RWPE2 (cell line): ENCODE measurements around the gene ANKRD31.

Source experiments
- ATAC-seq: fragments of 200-7000 bp; cut with Tn5 transposase; 3 replicates; pipeline ENCODE4 v1.9.1; 2021; ENCODE audit warnings: low read depth
- DNase-seq: peaks from one replicate; pipeline ENCODE4 v3.0.0-alpha.2; 2020; ENCODE audit warnings: low spot score
- H3K27ac ChIP-seq: fragments of 450-650 bp; 2 replicates; pipeline ENCODE4 v1.5.1; 2017; ENCODE audit warnings: mild to moderate bottlenecking; ENCODE audit not compliant: poor library complexity, severe bottlenecking
- H3K27me3 ChIP-seq: fragments of 250-450 bp; sonication (Bioruptor Pico); 2 replicates; pipeline ENCODE4 v1.5.1; 2021; ENCODE audit warnings: mild to moderate bottlenecking, moderate library complexity; ENCODE audit not compliant: insufficient read depth, poor library complexity, severe bottlenecking
- H3K36me3 ChIP-seq: fragments of 250-450 bp; sonication (Bioruptor Pico); 2 replicates; pipeline ENCODE4 v1.5.1; 2020; ENCODE audit warnings: low read depth, mild to moderate bottlenecking, moderate library complexity
- H3K4me1 ChIP-seq: fragments of 250-450 bp; sonication (Bioruptor Pico); 2 replicates; pipeline ENCODE4 v1.5.1; 2021; ENCODE audit warnings: mild to moderate bottlenecking, moderate library complexity; ENCODE audit not compliant: insufficient read depth, poor library complexity, severe bottlenecking
- H3K4me3 ChIP-seq: fragments of 250-450 bp; sonication (Bioruptor Pico); 2 replicates; pipeline ENCODE4 v1.5.1; 2021; ENCODE audit warnings: mild to moderate bottlenecking, moderate library complexity; ENCODE audit not compliant: severe bottlenecking
- H3K9me3 ChIP-seq: fragments of 250-450 bp; sonication (Bioruptor Pico); 2 replicates; pipeline ENCODE4 v1.5.1; 2021; ENCODE audit warnings: mild to moderate bottlenecking, moderate library complexity; ENCODE audit not compliant: severe bottlenecking
- TF ChIP-seq, protein P1 (sequence below): fragments of 450-650 bp; IDR thresholded peaks from one replicate; pipeline ENCODE4 v1.5.1; 2017; ENCODE audit warnings: mild to moderate bottlenecking, moderate library complexity; ENCODE audit not compliant: poor library complexity, severe bottlenecking

ANKRD31 gene

DNA sequence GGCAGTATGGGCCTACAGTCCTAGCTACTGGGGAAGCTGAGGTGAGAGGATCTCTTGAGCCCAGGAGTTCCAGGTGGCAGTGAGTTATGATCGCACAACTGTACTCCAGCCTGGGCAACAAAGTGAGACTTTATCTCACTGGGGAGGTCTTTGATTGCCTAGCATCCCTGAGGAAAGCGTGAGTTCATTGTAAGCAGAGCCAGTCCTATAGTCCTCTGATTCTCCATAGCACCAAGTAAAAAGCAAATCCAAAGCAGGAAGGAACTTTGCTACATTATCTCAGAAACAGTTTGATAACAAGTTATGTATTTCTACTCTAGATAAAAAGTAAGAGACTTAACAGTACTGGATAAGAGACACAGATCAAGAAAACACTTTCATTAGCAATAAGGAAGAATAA, 37.6 kb downstream of the ANKRD31 start:
- DNase-seq: no peak
- Histone ChIP-seq H3K27ac (no peak overlapping the region), H3K4me3 (no peak overlapping the region), H3K9me3 (no peaks in the 10 kb centered on the region), H3K4me1 (peaks cover 10% of the 10 kb centered on the region), H3K27me3 (no peaks in the 10 kb centered on the region), H3K36me3 (no peaks in the 10 kb centered on the region)
- no peak for ATAC-seq
- TF ChIP-seq, protein P1, sequence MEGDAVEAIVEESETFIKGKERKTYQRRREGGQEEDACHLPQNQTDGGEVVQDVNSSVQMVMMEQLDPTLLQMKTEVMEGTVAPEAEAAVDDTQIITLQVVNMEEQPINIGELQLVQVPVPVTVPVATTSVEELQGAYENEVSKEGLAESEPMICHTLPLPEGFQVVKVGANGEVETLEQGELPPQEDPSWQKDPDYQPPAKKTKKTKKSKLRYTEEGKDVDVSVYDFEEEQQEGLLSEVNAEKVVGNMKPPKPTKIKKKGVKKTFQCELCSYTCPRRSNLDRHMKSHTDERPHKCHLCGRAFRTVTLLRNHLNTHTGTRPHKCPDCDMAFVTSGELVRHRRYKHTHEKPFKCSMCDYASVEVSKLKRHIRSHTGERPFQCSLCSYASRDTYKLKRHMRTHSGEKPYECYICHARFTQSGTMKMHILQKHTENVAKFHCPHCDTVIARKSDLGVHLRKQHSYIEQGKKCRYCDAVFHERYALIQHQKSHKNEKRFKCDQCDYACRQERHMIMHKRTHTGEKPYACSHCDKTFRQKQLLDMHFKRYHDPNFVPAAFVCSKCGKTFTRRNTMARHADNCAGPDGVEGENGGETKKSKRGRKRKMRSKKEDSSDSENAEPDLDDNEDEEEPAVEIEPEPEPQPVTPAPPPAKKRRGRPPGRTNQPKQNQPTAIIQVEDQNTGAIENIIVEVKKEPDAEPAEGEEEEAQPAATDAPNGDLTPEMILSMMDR: no peak

DNA sequence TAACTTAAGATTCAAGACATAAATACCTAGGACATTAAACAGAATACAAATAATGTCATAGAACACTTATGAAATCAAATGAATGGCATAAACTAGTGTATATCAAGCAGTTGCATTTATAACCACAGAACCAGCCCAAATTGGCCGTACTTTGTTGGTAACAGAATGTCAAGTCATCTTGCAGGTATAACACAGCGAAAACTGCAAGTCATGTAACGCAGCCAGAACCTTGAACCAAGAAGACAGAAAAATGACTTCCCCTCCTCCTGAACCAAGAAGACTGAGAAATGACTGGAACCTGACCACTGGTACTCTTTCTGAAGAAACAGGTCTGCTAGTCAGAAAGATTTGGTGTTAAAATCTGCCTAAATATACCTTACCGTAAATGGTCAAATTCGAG, 38.9 kb downstream of the ANKRD31 start:
- DNase-seq (no peak), ATAC-seq (no peak)
- TF ChIP-seq, protein P1: no peak
- Histone ChIP-seq H3K9me3 (no peaks in the 10 kb centered on the region), H3K27ac (no peak overlapping the region), H3K36me3 (no peaks in the 10 kb centered on the region), H3K27me3 (no peaks in the 10 kb centered on the region), H3K4me1 (peaks cover 10% of the 10 kb centered on the region), H3K4me3 (no peak overlapping the region)

DNA sequence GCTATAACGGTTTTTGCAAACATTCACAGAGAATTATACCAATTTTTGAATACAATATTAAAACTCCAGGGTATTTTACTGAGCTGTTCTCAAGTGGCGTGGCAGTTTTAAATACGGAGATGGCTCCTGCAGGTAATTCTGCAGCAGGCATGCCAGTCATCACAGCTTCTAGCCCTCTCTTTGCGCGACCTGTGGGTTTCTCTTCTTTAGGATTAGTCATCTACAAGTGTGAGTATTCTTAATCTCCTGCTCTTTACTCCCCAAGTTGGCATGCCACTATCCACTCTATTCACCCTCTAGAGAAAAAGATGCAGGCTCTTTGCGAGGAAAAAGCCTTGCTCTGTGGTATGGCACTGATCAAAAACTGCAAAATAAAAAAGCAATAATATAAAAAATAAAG, 43.9 kb downstream of the ANKRD31 start:
- ATAC-seq: no peak

DNA sequence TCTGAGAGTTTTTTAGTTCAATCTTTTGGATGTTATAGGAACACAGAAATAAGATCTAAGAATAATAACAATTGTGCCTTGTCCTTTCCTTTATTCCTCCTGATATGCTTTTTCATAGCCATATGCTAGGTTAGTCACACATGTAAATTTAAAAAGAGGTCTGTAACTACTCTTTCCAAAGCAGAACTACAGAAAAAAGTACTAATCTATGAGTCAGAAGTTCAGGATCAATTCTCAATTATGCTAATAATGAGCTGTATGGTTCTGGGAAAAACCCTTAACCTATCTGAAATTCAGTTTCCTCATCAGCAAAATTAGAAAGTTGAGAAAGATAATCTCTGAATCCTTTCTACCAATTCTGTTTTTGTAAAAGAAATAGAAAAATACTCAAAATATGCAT, 44.4 kb downstream of the ANKRD31 start:
- H3K36me3 ChIP-seq: no peaks in the 10 kb centered on the region
- no peak overlapping the region for H3K4me3 ChIP-seq
- no peaks in the 10 kb centered on the region for H3K27me3 ChIP-seq
- ATAC-seq (no peak), DNase-seq (no peak)
- TF ChIP-seq, protein P1: no peak
- H3K4me1 ChIP-seq: no peaks in the 10 kb centered on the region
- H3K9me3 ChIP-seq: no peaks in the 10 kb centered on the region
- no peak overlapping the region for H3K27ac ChIP-seq

More for the DNA sequence above, 43.9 kb downstream of the ANKRD31 start:
- TF ChIP-seq, protein P1: no peak
- Histone ChIP-seq H3K4me3 (no peak overlapping the region), H3K27me3 (no peaks in the 10 kb centered on the region), H3K27ac (no peak overlapping the region), H3K36me3 (no peaks in the 10 kb centered on the region), H3K4me1 (no peaks in the 10 kb centered on the region), H3K9me3 (no peaks in the 10 kb centered on the region)
- DNase-seq: no peak

DNA sequence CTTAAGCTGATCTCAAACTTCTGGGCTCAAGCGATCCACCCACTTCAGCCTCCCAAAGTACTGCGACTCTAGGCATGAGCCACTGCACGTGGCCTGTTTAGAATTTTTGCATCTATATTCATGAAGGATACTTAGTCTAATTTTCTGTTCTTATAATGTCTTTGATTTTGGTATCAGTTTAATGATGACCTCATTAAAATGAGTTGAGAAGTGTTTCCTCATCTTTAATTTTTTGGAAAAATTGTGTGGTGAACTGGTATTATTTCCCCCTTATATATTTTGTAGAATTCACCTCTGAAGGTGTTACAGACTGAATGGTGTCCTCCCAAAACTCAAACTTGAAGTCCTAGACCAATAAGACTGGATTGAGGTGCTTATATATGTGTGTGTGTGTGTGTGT, 46.5 kb downstream of the ANKRD31 start:
- H3K27me3 ChIP-seq: no peaks in the 10 kb centered on the region
- ATAC-seq (no peak), DNase-seq (no peak)
- no peak overlapping the region for H3K4me3 ChIP-seq
- peaks cover 7% of the 10 kb centered on the region for H3K4me1 ChIP-seq
- no peaks in the 10 kb centered on the region for H3K9me3 ChIP-seq
- H3K36me3 ChIP-seq: no peaks in the 10 kb centered on the region
- TF ChIP-seq, protein P1: no peak
- no peak overlapping the region for H3K27ac ChIP-seq
